GM12872 (cell line): ENCODE measurements around the gene C3orf33.

ENCODE experiments used
- CTCF ChIP-seq: IDR thresholded peaks from 3 replicates; pipeline ENCODE4 v1.5.1; 2011; ENCODE audit warnings: low read depth, mild to moderate bottlenecking, low read length, moderate library complexity; ENCODE audit not compliant: insufficient read depth

The C3orf33 gene

GRCh38 chr3:155744010-155744625 lies 62.0 kb downstream of the C3orf33 start:
- no peak for TF ChIP-seq CTCF

- no peak for TF ChIP-seq CTCF
These were observed 62.5 kb downstream of the C3orf33 start for GRCh38 chr3:155743606-155744005.

DNA sequence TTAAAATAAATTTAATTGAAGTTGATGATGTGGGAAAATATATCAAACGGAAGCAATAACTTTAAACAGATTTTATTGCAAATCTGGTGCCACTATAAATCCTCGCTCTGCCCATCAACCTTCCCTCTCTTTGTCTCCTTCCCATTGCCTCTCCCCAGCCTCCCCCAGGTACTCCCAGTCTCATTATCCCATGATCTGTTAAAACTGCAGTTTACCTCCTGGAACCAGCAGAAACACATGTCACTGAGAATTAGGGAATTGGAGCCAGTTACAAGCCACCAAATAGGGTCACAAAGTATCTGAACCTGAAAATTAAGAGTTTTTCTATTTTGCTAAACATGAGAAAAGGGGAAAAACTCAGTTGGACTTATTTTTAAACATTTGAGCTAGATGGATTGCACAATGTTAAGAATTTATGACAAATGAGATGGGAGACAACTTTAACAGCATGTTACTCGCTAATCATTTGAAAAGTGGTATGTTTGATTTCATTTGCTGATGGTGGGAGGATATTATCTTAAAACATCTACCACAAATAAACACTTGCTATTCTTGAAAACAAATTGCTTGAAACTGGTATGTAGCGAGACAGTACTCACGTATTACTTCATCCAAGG lies 63.6 kb downstream of the C3orf33 start:
- TF ChIP-seq CTCF, result no peak

DNA sequence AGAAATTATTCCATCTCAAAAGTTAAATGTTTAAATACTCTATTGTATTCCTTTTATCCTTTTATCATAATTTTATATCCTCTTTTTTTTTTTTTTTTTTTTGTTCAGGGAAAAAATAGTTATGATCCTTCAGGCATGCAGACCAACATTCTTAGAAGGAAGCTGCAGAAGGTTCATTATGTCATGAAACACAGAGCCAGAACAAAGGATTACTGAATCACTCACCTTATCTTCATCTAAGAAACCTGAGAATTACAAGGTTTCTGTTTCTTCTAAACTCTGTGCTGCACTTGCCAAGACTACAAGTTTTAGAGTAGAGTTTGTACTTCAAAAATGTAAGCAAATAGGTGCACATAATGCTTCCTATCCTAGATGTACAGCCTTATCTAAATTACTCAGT lies 64.5 kb downstream of the C3orf33 start:
- no peak for TF ChIP-seq CTCF

- no peak for TF ChIP-seq CTCF
These were observed 65.0 kb downstream of the C3orf33 start for GRCh38 chr3:155741101-155741500.

- TF ChIP-seq CTCF, result no peak
These were observed 66.9 kb downstream of the C3orf33 start for GRCh38 chr3:155739154-155739553.

DNA sequence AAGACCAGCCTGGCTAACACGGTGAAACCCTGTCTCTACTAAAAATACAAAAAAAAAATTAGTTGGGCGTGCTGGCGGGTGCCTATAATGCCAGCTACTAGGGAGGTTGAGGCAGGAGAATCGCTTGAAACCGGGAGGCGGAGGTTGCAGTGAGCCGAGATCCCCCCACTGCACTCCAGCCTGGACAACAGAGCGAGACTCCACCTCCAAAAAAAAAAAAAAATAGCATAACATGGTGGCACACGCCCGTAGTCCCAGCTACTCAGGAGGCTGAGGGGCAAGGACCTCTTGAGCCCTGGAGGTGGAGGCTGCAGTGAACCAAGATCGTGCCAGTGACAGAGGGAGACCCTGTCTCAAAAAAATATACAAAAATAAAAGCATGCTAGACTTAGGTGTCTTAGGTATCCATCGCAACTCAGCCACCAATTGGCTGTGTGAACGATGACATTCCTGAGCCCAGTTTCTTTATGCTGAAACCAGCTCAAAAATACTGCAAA lies 67.5 kb downstream of the C3orf33 start:
- TF ChIP-seq CTCF, result no peak
